Epithelial cell of proximal tubule (primary cell): ENCODE measurements around the gene LAT. TPM values are rescaled to one million over a fixed set of nuclear protein-coding genes. Genes with fewer than 3 reads are reported as not detected.
A peak's percentile ranks its signal among the peaks of the same experiment; 100 is the strongest.

Source experiments
- DNase-seq: peaks from one replicate; pipeline ENCODE4 v3.0.0-alpha.2; 2011; ENCODE audit warnings: low read depth
- H3K4me3 ChIP-seq: 2 replicates; pipeline ENCODE4 v1.5.1; 2011; ENCODE audit warnings: low read depth, mild to moderate bottlenecking, low read length
- CTCF ChIP-seq: conservative IDR thresholded peaks from 2 replicates; pipeline ENCODE4 v1.5.1; 2012; ENCODE audit warnings: low read depth, mild to moderate bottlenecking, low read length
- total RNA-seq: library from RNA; depleted of rRNA; stranded (reverse); fragments of >200 nt; gene quantifications from 2 replicates; pipeline ENCODE4 v1.2.3, GENCODE V29; 2015

Gene LAT
- total RNA-seq, 1 donor from 2014 or later = 2.1 TPM

GRCh38 chr16:28943281-28943680 is 41.6 kb upstream of the LAT start:
- DNase-seq = no peak
- no peak overlapping the region for H3K4me3 ChIP-seq
- TF ChIP-seq CTCF = no peak

GRCh38 chr16:28946681-28947080 is 38.2 kb upstream of the LAT start:
- TF ChIP-seq CTCF = no peak
- DNase-seq = no peak
- no peak overlapping the region for H3K4me3 ChIP-seq

- peak within 1 kb of the TSS; percentile 97 for H3K4me3 ChIP-seq
- TF ChIP-seq CTCF = no peak
- DNase-seq = peak; percentile 96
Observed at GRCh38 chr16:28950648-28951409, 34.0 kb upstream of the LAT start, which contains the start of gene NFATC2IP. Gene NFATC2IP (plus strand): TSS chr16:28950937. CDS start chr16:28951012, 75 bp downstream.

GRCh38 chr16:28951410-28951943 is 33.4 kb upstream of the LAT start:
- no peak for TF ChIP-seq CTCF
- DNase-seq = no peak
- peak overlapping the region; percentile 97 for H3K4me3 ChIP-seq

- DNase-seq = no peak
- TF ChIP-seq CTCF = no peak
- no peak overlapping the region for H3K4me3 ChIP-seq
Observed at GRCh38 chr16:28958216-28958615, 26.6 kb upstream of the LAT start.

GRCh38 chr16:28958836-28959235 is 26.0 kb upstream of the LAT start:
- no peak overlapping the region for H3K4me3 ChIP-seq
- TF ChIP-seq CTCF = no peak
- DNase-seq = no peak

GRCh38 chr16:28964072-28964471 is 20.8 kb upstream of the LAT start:
- TF ChIP-seq CTCF = no peak
- no peak for DNase-seq
- H3K4me3 ChIP-seq = no peak overlapping the region
